ENCODE results near the gene ATRIP. TPM values are rescaled to one million over a fixed set of nuclear protein-coding genes. Genes with fewer than 3 reads are reported as not detected.

Gene ATRIP
- total and polyA plus RNA-seq, 12 donors: 2.2 to 5.4 (median 3.8) TPM

DNA sequence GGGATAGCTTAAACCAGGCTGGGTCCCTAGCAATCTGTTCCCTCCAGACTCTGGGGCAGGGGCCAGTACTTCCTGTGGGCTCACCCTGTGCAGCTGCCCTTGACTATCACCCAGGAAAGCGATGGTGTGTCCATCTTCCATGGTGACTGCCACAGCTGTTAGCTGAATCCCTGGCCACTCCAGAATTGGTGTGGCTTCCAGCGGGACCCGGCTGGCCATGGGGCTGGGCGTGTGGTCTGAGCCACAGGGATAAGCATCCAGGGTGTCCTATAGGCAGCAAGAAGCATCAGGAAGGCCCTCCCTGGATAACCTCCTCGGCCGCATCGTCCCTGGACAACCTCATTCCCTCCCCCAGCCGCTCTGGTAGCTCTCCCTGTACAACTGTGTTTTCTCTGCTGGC, 23.9 kb upstream of the ATRIP start:
- no peak for ATAC-seq
- no peak overlapping the region for H3K27ac ChIP-seq
- no peak overlapping the region for H3K4me3 ChIP-seq

GRCh38 chr3:48423241-48423882, 23.2 kb upstream of the ATRIP start:
- H3K36me3 ChIP-seq: peaks cover 0 to 12% (median 0%) of the 10 kb centered on the region in 9 donors
- intact Hi-C loops (cut with DNase I): no loop called here
- peaks cover 0 to 2% (median 0%) of the 10 kb centered on the region in 7 donors for H3K27me3 ChIP-seq

More for the DNA sequence above, 23.9 kb upstream of the ATRIP start:
- peaks cover 0 to 19% (median 5%) of the 10 kb centered on the region in 9 donors for H3K36me3 ChIP-seq
- H3K9me3 ChIP-seq: no peaks in the 10 kb centered on the region
- intact Hi-C loops (cut with DNase I): no loop called here
- H3K4me1 ChIP-seq: peaks cover 17 to 46% (median 34%) of the 10 kb centered on the region in 9 donors
- 78 to 87% methylated on average over 8 of the region's 8 CpGs for WGBS, 2 donors
- no peak for DNase-seq
- no peaks in the 10 kb centered on the region for H3K27me3 ChIP-seq
- TF ChIP-seq CTCF (IDR thresholded peaks at IDR 0.05): no peak

DNA sequence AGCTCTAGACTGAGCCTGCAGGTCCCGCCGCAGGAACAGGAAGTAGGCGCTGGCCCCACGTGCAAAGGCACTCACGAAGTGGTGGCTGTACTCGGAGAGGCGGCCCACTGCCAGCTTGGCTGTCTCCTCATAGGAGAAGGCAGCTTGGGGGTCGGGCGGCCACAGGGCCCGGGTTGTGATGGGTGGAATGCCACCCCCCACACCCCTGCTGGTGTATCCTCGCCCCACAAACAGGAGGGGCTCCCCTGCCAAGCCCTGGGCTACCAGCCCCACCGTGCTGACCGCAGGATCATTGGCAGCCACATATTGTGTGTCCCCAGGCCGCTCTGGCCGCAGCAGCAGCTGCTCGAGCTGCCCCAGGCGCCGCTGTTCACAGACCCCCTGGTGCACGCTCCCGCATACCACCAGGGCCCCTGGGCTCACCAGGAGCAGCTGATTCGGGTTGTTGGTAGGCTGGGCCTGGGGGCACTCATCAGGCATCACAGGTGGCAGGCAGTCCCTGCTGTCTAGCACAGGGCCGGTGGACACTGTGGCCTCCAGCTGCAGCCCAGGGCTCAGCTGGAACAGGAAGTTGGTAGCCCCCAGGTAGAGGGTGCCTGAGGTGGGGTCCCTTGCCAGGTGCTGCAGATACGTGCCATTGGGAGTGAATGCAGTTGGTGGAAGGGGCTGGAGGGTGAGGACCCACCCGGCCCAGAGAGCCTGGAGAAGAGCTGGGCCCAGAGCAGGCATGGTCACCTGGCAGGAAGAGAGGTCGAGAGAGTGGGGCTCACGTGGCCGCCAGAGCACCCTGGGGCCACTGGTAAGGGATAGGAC, 22.4 kb upstream of the ATRIP start:
- WGBS, 2 donors: 85 to 89% methylated on average over 27 of the region's 27 CpGs
- Histone ChIP-seq H3K27me3 (peaks cover 0 to 10% (median 0%) of the 10 kb centered on the region in 7 donors), H3K4me1 (peaks cover 24 to 58% (median 45%) of the 10 kb centered on the region in 9 donors), H3K36me3 (peaks cover 0 to 5% (median 0%) of the 10 kb centered on the region in 9 donors), H3K4me3 (no peak overlapping the region), H3K9me3 (no peaks in the 10 kb centered on the region), H3K27ac (peak overlapping the region in 5 of 10 donors; percentile 30 to 92 (median 90))
- intact Hi-C loops (cut with DNase I): no loop called here
- DNase-seq (no peak), ATAC-seq (no peak)
- TF ChIP-seq CTCF (IDR thresholded peaks at IDR 0.05): no peak

More at GRCh38 chr3:48423241-48423882, 23.2 kb upstream of the ATRIP start:
- Histone ChIP-seq H3K4me3 (no peak overlapping the region), H3K27ac (no peak overlapping the region), H3K9me3 (no peaks in the 10 kb centered on the region), H3K4me1 (peaks cover 24 to 53% (median 41%) of the 10 kb centered on the region in 9 donors)
- ATAC-seq: no peak
- no peak for DNase-seq
- 87 to 88% methylated on average over 25 of the region's 25 CpGs for WGBS, 2 donors
- no peak for TF ChIP-seq CTCF (IDR thresholded peaks at IDR 0.05)

DNA sequence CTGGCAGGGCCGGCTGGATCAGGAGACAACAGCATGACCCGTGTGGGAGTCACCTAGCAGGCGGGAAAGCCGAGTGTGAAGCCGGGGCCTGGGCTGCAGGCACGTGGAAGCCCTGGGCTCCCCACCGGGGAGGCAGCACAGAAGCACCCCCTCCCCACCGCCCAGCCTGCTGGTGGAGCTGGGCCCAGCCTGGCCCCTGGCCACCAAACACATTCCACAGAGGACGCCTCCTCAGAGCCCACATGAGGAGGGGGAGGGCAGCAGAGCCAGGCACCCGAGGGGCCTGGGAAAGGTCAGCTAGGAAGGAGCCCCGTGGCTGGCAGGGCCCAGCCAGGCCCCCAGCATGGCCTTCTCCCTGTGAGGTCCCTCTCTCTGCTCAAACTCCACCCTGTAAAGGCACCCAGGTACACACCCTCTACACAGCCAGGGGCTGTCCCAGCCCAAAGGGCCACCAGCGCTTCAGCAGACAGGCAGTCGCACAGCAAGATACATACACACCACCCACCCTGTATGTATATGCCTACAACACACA, 21.2 kb upstream of the ATRIP start:
- H3K4me1 ChIP-seq: peaks cover 29 to 66% (median 53%) of the 10 kb centered on the region in 9 donors
- no peak overlapping the region for H3K4me3 ChIP-seq
- DNase-seq (peak; percentile 31 to 54), ATAC-seq (peak in 7 of 8 donors; percentile 21 to 59 (median 47))
- peak overlapping the region; percentile 2 to 93 (median 90) for H3K27ac ChIP-seq
- 40 to 51% methylated on average over 13 of the region's 13 CpGs for WGBS, 2 donors
- H3K27me3 ChIP-seq: peaks cover 0 to 10% (median 0%) of the 10 kb centered on the region in 7 donors
- no peaks in the 10 kb centered on the region for H3K9me3 ChIP-seq
- H3K36me3 ChIP-seq: no peaks in the 10 kb centered on the region
- no peak for TF ChIP-seq CTCF (IDR thresholded peaks at IDR 0.05)
- intact Hi-C loops (cut with DNase I): no loop called here
